WTC11 (cell line): ENCODE measurements around the gene MAML3. TPM values are rescaled to one million over a fixed set of nuclear protein-coding genes. Genes with fewer than 3 reads are reported as not detected.

Source experiments
- ATAC-seq: fragments of 200-7000 bp; cut with Tn5 transposase; 2 replicates; pipeline ENCODE4 v1.10.0; 2021; ENCODE audit warnings: mild to moderate bottlenecking, moderate library complexity
- CTCF ChIA-PET: fragments of 300-600 bp; sonication (Branson Sonifier 250); formaldehyde crosslinking; loops from one replicate; lab custom pipeline; 2021; ENCODE audit warnings: antibody characterized with exemption; lab: Charles Lee
- POLR2A ChIA-PET: fragments of 350-600 bp; sonication (Branson Sonifier 250); formaldehyde crosslinking; loops from one replicate; lab custom pipeline; 2021; ENCODE audit warnings: antibody characterized with exemption; lab: Charles Lee
- DNase-seq: peaks from one replicate; pipeline ENCODE4 v3.0.0; 2021; ENCODE audit warnings: low spot score
- H3K27ac Mint-ChIP-seq: 2 replicates; pipeline ENCODE4 v1.8.0; 2021; ENCODE audit warnings: mixed read lengths
- H3K27me3 Mint-ChIP-seq: 2 replicates; pipeline ENCODE4 v1.8.0; 2021; ENCODE audit warnings: low read depth, mild to moderate bottlenecking, moderate library complexity, mixed read lengths
- H3K36me3 Mint-ChIP-seq: 2 replicates; pipeline ENCODE4 v1.8.0; 2021; ENCODE audit warnings: mixed read lengths
- H3K4me1 Mint-ChIP-seq: 2 replicates; pipeline ENCODE4 v1.8.0; 2022; ENCODE audit warnings: mixed read lengths
- H3K4me3 Mint-ChIP-seq: 2 replicates; pipeline ENCODE4 v1.8.0; 2021; ENCODE audit warnings: mild to moderate bottlenecking, moderate library complexity, mixed read lengths
- H3K9me3 Mint-ChIP-seq: 2 replicates; pipeline ENCODE4 v1.8.0; 2021; ENCODE audit warnings: mixed read lengths
- CREM ChIP-seq: sonication (generic); formaldehyde crosslinking; IDR thresholded peaks from 2 replicates; pipeline ENCODE4 v1.8.1; 2022; ENCODE audit warnings: mild to moderate bottlenecking, missing genetic modification reagents, moderate library complexity
- ELF4 ChIP-seq: sonication (generic); formaldehyde crosslinking; IDR thresholded peaks from 2 replicates; pipeline ENCODE4 v1.8.1; 2022; ENCODE audit warnings: low read depth, mild to moderate bottlenecking, moderate library complexity, missing genetic modification reagents
- FOXJ3 ChIP-seq: sonication (generic); formaldehyde crosslinking; IDR thresholded peaks from 2 replicates; pipeline ENCODE4 v1.9.0; 2021; ENCODE audit warnings: missing genetic modification reagents, mild to moderate bottlenecking, borderline replicate concordance
- IRF2 ChIP-seq: sonication (generic); formaldehyde crosslinking; IDR thresholded peaks from 2 replicates; pipeline ENCODE4 v1.8.0; 2022; ENCODE audit warnings: low read depth, missing genetic modification reagents, borderline replicate concordance
- JAZF1 ChIP-seq: fragments of 250-450 bp; sonication (Bioruptor Pico); IDR thresholded peaks from 2 replicates; pipeline ENCODE4 v1.9.0; 2021; ENCODE audit warnings: moderate library complexity, mild to moderate bottlenecking, inconsistent platforms
- NR2C2 ChIP-seq: sonication (generic); formaldehyde crosslinking; IDR thresholded peaks from 2 replicates; pipeline ENCODE4 v1.8.0; 2022; ENCODE audit warnings: mild to moderate bottlenecking, missing genetic modification reagents
- PRRX2 ChIP-seq: fragments of 250-450 bp; sonication (Bioruptor Pico); IDR thresholded peaks from 2 replicates; pipeline ENCODE4 v1.8.0; 2021; ENCODE audit warnings: mild to moderate bottlenecking
- SOX15 ChIP-seq: fragments of 250-450 bp; sonication (Bioruptor Pico); IDR thresholded peaks from 2 replicates; pipeline ENCODE4 v1.9.0; 2021; ENCODE audit warnings: mild to moderate bottlenecking
- SP1 ChIP-seq: sonication (generic); formaldehyde crosslinking; conservative IDR thresholded peaks from 2 replicates; pipeline ENCODE4 v1.8.1; 2022; ENCODE audit warnings: missing genetic modification reagents
- ZNF396 ChIP-seq: fragments of 250-450 bp; sonication (Bioruptor Pico); IDR thresholded peaks from 2 replicates; pipeline ENCODE4 v1.8.0; 2021; ENCODE audit warnings: mild to moderate bottlenecking, moderate library complexity, borderline replicate concordance
- total RNA-seq: library from RNA; stranded (reverse); gene quantifications from 3 replicates; pipeline ENCODE4 v1.2.3, GENCODE V29; 2021
- TF ChIP-seq, protein P1 (sequence below): fragments of 200-600 bp; IDR thresholded peaks from 2 replicates; pipeline ENCODE4 v1.8.0; 2022; ENCODE audit warnings: antibody characterized with exemption
- TF ChIP-seq, protein P2 (sequence below): sonication (generic); formaldehyde crosslinking; IDR thresholded peaks from 2 replicates; pipeline ENCODE4 v1.8.0; 2022; ENCODE audit warnings: mild to moderate bottlenecking, missing genetic modification reagents
- TF ChIP-seq, protein P3 (sequence below): sonication (generic); formaldehyde crosslinking; IDR thresholded peaks from 2 replicates; pipeline ENCODE4 v1.8.0; 2022; ENCODE audit warnings: mild to moderate bottlenecking, missing genetic modification reagents
- TF ChIP-seq, protein P4 (sequence below): sonication (generic); formaldehyde crosslinking; IDR thresholded peaks from 2 replicates; pipeline ENCODE4 v1.8.0; 2023; ENCODE audit warnings: mild to moderate bottlenecking, missing genetic modification reagents
- TF ChIP-seq, protein P5 (sequence below): sonication (generic); formaldehyde crosslinking; IDR thresholded peaks from 2 replicates; pipeline ENCODE4 v1.8.1; 2022; ENCODE audit warnings: low read depth, missing genetic modification reagents, borderline replicate concordance
- TF ChIP-seq, protein P6 (sequence below): sonication (generic); formaldehyde crosslinking; IDR thresholded peaks from 2 replicates; pipeline ENCODE4 v1.8.1; 2023; ENCODE audit warnings: mild to moderate bottlenecking, moderate library complexity, missing genetic modification reagents
- TF ChIP-seq, protein P7 (sequence below): sonication (generic); formaldehyde crosslinking; IDR thresholded peaks from 2 replicates; pipeline ENCODE4 v1.8.0; 2022; ENCODE audit warnings: missing genetic modification reagents
- TF ChIP-seq, protein P8 (sequence below): fragments of 250-450 bp; sonication (Bioruptor Pico); IDR thresholded peaks from 2 replicates; pipeline ENCODE4 v1.8.0; 2021; ENCODE audit warnings: mild to moderate bottlenecking

Gene MAML3
- total RNA-seq, 1 experiment from 2014 or later: 7.4 TPM

DNA sequence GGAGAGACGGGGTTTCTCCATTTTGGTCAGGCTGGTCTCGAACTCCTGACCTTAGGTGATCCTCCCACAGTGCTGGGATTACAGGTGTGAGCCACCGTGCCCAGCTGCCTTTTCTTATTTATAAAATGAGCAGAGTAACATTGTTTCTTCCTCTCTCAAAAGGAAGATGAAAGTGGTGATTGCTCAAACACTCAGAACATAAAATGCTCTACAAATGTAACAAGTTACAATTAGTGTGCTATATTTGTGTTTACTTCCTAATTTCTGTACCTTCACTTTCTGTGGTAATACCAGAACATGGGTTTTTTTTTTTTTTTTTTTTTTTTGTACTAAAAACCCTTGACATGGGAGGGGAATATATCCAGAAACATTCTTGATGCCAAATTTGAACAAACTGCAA lies 290.5 kb downstream of the MAML3 start:
- H3K9me3 Mint-ChIP-seq: no peaks in the 10 kb centered on the region
- POLR2A ChIA-PET: interaction anchor here (0.6 kb wide), 1 partner anchor 21 kb away, joined by 3 read pairs; no protein-coding TSS in a partner anchor
- H3K27ac Mint-ChIP-seq: no peak overlapping the region
- peaks cover 14% of the 10 kb centered on the region for H3K4me1 Mint-ChIP-seq
- TF ChIP-seq, protein P1, sequence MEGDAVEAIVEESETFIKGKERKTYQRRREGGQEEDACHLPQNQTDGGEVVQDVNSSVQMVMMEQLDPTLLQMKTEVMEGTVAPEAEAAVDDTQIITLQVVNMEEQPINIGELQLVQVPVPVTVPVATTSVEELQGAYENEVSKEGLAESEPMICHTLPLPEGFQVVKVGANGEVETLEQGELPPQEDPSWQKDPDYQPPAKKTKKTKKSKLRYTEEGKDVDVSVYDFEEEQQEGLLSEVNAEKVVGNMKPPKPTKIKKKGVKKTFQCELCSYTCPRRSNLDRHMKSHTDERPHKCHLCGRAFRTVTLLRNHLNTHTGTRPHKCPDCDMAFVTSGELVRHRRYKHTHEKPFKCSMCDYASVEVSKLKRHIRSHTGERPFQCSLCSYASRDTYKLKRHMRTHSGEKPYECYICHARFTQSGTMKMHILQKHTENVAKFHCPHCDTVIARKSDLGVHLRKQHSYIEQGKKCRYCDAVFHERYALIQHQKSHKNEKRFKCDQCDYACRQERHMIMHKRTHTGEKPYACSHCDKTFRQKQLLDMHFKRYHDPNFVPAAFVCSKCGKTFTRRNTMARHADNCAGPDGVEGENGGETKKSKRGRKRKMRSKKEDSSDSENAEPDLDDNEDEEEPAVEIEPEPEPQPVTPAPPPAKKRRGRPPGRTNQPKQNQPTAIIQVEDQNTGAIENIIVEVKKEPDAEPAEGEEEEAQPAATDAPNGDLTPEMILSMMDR: no peak
- TF ChIP-seq, protein P2, sequence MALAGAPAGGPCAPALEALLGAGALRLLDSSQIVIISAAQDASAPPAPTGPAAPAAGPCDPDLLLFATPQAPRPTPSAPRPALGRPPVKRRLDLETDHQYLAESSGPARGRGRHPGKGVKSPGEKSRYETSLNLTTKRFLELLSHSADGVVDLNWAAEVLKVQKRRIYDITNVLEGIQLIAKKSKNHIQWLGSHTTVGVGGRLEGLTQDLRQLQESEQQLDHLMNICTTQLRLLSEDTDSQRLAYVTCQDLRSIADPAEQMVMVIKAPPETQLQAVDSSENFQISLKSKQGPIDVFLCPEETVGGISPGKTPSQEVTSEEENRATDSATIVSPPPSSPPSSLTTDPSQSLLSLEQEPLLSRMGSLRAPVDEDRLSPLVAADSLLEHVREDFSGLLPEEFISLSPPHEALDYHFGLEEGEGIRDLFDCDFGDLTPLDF (CRISPR knock-in tag): no peak
- TF ChIP-seq, protein P3, sequence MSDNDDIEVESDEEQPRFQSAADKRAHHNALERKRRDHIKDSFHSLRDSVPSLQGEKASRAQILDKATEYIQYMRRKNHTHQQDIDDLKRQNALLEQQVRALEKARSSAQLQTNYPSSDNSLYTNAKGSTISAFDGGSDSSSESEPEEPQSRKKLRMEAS: no peak
- TF ChIP-seq, protein P4, sequence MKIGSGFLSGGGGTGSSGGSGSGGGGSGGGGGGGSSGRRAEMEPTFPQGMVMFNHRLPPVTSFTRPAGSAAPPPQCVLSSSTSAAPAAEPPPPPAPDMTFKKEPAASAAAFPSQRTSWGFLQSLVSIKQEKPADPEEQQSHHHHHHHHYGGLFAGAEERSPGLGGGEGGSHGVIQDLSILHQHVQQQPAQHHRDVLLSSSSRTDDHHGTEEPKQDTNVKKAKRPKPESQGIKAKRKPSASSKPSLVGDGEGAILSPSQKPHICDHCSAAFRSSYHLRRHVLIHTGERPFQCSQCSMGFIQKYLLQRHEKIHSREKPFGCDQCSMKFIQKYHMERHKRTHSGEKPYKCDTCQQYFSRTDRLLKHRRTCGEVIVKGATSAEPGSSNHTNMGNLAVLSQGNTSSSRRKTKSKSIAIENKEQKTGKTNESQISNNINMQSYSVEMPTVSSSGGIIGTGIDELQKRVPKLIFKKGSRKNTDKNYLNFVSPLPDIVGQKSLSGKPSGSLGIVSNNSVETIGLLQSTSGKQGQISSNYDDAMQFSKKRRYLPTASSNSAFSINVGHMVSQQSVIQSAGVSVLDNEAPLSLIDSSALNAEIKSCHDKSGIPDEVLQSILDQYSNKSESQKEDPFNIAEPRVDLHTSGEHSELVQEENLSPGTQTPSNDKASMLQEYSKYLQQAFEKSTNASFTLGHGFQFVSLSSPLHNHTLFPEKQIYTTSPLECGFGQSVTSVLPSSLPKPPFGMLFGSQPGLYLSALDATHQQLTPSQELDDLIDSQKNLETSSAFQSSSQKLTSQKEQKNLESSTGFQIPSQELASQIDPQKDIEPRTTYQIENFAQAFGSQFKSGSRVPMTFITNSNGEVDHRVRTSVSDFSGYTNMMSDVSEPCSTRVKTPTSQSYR (CRISPR knock-in tag): no peak
- TF ChIP-seq FOXJ3 (CRISPR knock-in tag): no peak
- TF ChIP-seq, protein P5, sequence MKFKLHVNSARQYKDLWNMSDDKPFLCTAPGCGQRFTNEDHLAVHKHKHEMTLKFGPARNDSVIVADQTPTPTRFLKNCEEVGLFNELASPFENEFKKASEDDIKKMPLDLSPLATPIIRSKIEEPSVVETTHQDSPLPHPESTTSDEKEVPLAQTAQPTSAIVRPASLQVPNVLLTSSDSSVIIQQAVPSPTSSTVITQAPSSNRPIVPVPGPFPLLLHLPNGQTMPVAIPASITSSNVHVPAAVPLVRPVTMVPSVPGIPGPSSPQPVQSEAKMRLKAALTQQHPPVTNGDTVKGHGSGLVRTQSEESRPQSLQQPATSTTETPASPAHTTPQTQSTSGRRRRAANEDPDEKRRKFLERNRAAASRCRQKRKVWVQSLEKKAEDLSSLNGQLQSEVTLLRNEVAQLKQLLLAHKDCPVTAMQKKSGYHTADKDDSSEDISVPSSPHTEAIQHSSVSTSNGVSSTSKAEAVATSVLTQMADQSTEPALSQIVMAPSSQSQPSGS (CRISPR knock-in tag): no peak
- TF ChIP-seq CREM (CRISPR knock-in tag): no peak
- TF ChIP-seq SP1 (CRISPR knock-in tag): no peak
- TF ChIP-seq IRF2: no peak
- no peak for TF ChIP-seq ZNF396 (CRISPR knock-in tag)
- TF ChIP-seq, protein P6, sequence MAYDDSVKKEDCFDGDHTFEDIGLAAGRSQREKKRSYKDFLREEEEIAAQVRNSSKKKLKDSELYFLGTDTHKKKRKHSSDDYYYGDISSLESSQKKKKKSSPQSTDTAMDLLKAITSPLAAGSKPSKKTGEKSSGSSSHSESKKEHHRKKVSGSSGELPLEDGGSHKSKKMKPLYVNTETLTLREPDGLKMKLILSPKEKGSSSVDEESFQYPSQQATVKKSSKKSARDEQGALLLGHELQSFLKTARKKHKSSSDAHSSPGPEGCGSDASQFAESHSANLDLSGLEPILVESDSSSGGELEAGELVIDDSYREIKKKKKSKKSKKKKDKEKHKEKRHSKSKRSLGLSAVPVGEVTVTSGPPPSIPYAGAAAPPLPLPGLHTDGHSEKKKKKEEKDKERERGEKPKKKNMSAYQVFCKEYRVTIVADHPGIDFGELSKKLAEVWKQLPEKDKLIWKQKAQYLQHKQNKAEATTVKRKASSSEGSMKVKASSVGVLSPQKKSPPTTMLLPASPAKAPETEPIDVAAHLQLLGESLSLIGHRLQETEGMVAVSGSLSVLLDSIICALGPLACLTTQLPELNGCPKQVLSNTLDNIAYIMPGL (CRISPR knock-in tag): no peak
- TF ChIP-seq SOX15: no peak
- TF ChIP-seq PRRX2 (CRISPR knock-in tag): no peak
- TF ChIP-seq, protein P7, sequence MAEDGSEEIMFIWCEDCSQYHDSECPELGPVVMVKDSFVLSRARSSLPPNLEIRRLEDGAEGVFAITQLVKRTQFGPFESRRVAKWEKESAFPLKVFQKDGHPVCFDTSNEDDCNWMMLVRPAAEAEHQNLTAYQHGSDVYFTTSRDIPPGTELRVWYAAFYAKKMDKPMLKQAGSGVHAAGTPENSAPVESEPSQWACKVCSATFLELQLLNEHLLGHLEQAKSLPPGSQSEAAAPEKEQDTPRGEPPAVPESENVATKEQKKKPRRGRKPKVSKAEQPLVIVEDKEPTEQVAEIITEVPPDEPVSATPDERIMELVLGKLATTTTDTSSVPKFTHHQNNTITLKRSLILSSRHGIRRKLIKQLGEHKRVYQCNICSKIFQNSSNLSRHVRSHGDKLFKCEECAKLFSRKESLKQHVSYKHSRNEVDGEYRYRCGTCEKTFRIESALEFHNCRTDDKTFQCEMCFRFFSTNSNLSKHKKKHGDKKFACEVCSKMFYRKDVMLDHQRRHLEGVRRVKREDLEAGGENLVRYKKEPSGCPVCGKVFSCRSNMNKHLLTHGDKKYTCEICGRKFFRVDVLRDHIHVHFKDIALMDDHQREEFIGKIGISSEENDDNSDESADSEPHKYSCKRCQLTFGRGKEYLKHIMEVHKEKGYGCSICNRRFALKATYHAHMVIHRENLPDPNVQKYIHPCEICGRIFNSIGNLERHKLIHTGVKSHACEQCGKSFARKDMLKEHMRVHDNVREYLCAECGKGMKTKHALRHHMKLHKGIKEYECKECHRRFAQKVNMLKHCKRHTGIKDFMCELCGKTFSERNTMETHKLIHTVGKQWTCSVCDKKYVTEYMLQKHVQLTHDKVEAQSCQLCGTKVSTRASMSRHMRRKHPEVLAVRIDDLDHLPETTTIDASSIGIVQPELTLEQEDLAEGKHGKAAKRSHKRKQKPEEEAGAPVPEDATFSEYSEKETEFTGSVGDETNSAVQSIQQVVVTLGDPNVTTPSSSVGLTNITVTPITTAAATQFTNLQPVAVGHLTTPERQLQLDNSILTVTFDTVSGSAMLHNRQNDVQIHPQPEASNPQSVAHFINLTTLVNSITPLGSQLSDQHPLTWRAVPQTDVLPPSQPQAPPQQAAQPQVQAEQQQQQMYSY (CRISPR knock-in tag): no peak
- TF ChIP-seq, protein P8, sequence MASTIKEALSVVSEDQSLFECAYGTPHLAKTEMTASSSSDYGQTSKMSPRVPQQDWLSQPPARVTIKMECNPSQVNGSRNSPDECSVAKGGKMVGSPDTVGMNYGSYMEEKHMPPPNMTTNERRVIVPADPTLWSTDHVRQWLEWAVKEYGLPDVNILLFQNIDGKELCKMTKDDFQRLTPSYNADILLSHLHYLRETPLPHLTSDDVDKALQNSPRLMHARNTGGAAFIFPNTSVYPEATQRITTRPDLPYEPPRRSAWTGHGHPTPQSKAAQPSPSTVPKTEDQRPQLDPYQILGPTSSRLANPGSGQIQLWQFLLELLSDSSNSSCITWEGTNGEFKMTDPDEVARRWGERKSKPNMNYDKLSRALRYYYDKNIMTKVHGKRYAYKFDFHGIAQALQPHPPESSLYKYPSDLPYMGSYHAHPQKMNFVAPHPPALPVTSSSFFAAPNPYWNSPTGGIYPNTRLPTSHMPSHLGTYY: no peak
- TF ChIP-seq JAZF1 (CRISPR knock-in tag): no peak
- no peak for TF ChIP-seq NR2C2 (CRISPR knock-in tag)
- no peak for TF ChIP-seq ELF4 (CRISPR knock-in tag)
- ATAC-seq: no peak
- H3K27me3 Mint-ChIP-seq: no peaks in the 10 kb centered on the region
- H3K36me3 Mint-ChIP-seq: no peaks in the 10 kb centered on the region
- DNase-seq: no peak
- CTCF ChIA-PET: interaction anchor here (0.7 to 0.8 kb wide), 2 partner anchors 88 to 130 kb away, joined by 3 read pairs; no protein-coding TSS in a partner anchor
- no peak overlapping the region for H3K4me3 Mint-ChIP-seq
